ENCODE results near the gene BBS12.
"Not testable (repeated sequence)": the region's sequence is repeated elsewhere in the genome, so short reads cannot be mapped to it uniquely, and the experiment has no call there.

BBS12 gene

GRCh38 chr4:122766353-122766705, 33.8 kb downstream of the BBS12 start:
- DNase-seq: no peak

DNA sequence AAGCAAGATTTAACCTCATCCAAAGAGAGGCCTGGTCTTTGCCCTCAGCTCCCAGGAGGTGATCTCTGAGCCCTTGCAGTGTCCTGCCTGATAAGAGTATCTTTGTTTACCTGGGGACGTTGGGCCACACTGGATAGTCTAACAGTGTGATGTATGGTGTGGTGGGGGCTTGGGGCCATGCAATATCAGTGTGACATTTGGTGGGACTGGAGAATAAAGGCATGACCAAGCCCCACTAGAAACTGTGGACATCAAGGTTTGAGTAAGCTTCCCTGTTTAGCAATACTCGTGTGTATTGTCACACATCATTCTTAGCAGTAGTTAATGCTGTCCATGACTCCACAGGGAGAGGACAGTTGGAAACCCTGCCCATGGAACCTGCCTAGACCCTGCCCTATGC, 34.4 kb downstream of the BBS12 start:
- DNase-seq: no peak

GRCh38 chr4:122771724-122772123, 39.2 kb downstream of the BBS12 start:
- DNase-seq: no peak

GRCh38 chr4:122772311-122772710, 39.8 kb downstream of the BBS12 start:
- DNase-seq: no peak

DNA sequence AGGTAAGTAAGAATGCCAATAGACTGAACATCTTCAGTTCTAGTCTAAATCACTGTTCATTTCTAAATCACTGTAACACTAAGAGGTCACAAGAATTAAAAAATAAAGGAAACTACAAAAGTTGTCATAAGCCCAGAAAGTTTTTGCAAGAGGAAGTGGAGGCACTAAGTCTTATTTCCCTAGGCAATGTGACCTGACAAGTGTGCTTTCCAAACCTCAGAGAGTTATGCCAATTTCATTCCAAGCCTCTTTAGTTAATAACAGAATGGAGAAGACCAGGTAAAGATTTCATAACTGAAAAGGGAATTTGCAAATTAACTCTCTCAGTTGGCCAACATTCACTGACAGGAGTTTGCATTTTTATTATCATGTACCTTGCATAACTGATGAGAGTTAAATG, 40.5 kb downstream of the BBS12 start:
- DNase-seq: no peak

DNA sequence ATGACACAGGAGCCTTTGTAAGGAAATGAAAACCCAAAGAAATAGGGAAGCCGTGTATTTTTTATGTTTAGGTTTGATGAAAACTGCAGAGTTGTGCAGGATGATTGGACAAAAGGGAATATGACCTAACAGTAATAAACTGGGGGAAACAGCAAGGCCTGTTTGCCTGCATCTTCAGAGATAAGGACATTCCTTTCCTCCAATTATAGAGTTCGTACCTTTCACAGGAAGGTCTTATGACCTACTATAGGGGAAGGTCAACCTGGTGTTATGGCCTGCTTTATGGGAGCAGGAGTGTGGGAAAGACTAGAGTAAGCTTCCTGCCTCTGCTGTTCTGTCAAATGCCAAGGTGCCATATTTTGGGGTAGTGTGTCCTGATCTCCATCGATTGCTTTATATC, 42.5 kb downstream of the BBS12 start:
- DNase-seq: no peak

DNA sequence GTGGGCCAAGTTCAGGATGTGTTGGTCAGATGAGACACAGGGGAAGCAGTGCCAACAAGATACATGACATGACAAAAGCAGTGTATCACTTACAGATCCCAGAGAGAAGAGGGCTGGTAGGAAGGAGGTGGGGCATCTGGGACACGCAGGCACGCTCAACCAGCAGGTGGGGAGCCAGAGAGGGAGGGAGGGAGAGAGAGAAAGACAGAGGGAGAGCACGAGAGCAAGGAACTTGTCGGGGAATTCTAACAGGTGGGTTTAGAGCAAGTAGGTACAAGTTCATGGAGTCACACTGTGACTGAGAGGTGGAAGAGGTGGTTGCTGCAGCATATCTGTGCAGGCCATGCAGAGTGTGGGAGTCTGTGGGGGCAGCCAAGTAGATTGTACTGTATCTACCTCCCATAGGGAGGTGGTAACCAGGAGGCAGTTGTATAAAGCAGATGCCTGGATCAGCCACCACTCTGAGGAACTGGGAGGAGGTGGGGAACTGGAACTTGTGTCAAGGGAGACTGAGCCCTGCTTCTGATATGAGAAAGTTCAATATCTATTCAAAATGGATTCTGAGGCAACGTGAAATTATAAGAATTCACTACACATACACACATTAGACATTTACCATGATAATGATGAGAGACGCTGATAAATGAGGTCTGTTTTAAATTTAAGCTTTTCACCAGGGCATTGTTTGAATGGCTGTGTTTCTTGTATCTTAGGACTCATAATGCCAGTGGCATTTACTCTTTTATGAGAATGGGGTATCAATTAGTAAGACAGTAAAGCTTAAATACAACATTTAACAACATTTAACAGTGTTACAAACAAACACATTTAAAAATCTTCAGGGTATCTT, 43.7 kb downstream of the BBS12 start:
- no peak for DNase-seq

DNA sequence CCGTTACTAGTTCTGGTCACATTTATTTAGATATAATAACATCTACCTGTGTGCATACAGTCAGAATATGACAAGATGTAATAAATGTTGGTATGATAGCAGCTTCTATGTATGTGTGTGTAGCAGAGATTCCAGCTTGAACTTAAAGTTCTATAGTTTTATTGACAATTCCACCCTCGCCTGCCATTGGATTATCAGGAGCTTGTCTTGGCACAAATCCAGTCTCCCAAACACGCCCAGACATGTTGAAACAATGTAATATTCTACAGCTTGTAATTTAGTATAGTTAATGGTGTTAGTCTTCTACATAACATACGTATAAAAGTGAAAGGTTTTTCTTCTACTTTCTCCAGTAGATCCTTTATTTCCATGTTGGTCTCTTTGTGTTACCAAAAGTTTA, 44.4 kb downstream of the BBS12 start:
- no peak for DNase-seq

DNA sequence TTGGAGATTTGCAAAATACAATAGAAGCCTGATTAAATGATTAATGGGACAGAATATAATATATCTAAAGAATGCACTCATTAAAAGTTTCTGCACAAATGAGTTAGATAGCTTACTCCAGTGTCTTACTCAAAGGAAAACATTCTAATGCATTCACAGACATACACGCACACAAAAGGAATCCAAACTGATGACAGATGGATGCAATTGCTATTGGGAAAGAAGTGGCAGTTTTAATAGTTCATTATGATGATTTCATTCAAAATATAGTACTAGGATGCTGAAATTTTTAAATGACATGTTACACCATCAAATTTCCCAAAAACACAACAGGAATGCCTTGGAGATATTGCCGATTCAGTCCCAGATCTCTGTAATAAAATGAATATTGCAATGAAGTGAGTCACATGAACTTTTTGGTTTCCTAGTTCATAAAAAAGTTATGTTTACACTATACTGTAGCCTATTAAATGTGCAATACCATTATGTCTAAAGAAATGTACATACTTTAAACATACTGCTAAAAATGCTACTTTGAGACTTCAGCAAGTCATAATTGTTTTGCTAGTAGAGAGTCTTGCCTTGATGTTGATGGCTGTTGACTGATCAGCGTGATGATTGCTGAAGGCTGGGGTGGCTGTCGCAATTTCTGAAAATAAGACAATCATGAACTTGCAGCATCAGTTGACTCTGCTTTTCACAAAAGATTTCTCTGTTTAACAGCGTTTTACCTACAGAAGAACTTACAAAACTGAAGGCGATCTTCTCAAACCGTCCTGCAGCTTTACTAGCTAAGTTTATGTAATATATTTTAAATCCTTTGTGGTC, 45.6 kb downstream of the BBS12 start:
- DNase-seq: no peak

DNA sequence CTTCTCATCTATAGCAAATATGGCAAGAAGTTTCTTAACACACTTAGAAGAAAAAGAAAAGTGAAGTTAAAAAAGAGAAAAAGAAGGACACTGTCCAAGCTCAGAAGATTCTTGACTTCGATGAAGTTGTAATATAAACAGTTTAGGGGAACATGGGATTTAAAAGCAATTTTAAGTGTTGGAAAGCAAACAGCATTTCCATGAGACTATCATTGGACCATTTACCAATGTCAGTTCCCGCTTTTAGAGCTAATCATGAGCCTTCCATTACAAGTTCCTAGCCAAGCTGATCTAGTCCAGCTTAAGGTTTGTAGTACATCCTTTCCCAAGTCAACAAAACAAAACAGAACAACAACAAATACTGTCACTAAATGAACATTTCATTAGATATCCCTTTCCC, 49.0 kb downstream of the BBS12 start:
- no peak for DNase-seq

- DNase-seq: no peak
Observed at GRCh38 chr4:122783301-122784215, 51.1 kb downstream of the BBS12 start.

DNA sequence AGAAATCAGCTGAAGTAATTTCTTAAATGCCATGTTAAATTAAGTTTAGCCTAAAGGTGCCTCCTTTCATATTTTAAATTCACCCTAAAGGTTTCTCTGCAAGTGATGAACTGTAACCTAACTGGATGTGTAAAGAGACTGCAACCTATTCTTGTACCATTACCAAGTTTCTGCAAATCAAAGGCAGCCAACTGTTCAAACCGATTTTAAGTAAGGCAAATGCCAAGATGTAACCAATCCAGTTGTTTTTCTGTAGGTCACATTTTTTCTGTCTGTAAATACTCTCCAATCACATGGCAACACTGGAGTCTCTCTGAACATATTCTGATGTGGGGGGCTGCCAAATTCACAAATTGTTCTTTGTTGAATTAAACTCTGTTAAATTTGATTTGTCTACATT, 51.8 kb downstream of the BBS12 start:
- no peak for DNase-seq

DNA sequence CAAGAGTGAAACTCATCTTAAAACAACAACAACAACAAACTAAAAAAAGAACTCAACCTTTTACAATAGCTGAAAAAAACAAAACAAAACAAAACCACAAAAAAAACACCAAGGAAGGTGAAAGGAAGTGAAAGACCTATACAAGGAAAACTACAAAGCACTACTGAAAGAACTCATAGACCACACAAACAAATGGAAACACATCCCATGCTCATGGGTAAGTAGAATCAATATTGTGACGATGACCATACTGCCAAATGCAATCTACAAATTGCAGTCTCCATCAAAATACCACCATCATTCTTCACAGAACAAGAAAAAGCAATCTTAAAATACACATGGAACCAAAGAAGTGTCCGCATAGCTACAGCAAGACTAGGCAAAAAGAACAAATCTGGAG, 52.6 kb downstream of the BBS12 start:
- no peak for DNase-seq

DNA sequence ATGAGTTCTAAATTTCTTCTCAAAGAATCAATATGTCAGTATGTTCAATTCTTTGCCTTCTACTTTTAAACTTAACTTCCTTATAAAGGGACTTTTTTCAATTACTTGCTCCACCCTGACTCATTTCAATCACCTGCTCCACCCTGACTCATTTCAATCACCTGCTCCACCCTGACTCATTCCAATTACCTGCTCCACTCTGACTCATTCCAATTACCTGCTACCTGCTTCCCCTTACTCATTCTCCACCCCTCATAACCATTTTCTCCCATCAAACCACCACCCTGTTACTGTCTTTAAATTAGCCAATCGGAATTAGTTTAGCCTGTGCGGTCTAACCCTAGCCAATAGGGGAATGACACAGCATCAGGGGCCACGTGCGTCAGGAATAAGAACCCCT, 53.8 kb downstream of the BBS12 start:
- not testable (repeated sequence) for DNase-seq

- not testable (repeated sequence) for DNase-seq
Observed at GRCh38 chr4:122786920-122787319, 54.4 kb downstream of the BBS12 start.

DNA sequence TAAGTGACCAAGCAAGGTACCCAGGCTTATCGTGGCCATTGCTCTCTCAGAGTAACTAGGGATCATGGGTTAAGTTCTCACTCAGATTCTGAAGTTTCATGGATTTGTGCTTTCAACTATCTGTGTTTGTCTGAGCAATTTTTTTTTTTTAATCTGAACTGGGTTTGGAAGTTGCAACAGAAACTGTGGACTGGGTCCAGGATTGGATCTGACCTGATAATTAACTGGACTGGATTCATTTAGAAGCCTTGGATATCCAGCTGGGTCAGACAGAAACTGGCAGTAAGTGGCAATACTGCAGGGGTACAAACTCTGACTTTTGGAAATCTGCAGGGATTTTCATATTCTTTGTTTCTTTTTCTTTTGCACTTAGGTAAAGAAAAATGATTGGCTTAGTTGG, 55.4 kb downstream of the BBS12 start:
- DNase-seq: no peak

DNA sequence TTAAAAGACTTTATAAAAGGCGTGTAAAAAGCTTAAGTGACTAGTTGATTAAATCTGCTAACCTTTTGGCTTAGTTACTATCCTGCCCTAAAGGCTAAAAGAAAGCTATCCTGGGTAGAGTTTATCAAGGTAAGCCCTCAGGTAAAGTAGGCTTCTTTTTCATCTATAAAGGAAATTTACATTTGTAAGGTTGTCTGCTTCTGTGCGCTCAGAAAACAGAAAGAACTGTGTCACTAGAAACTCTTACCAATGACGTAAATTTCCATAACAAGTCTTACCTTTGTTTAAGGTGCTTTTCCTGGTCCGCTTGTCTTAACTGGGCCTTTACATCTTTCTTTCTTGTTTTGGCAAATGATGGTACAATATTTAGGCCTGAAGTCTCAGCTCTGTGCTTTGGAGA, 56.4 kb downstream of the BBS12 start:
- no peak for DNase-seq

- DNase-seq: no peak
Observed at GRCh38 chr4:122793811-122794210, 61.3 kb downstream of the BBS12 start.
